Activated T-helper 1 cell treated with Interleukin-2 at 50 U/mL for 16 hours (primary cell): ENCODE measurements around the gene AVPI1.
"Not testable (repeated sequence)": the region's sequence is repeated elsewhere in the genome, so short reads cannot be mapped to it uniquely, and the experiment has no call there.

Experiments
- DNase-seq: peaks from one replicate; pipeline ENCODE4 v3.0.0-alpha.2; 2020; ENCODE audit warnings: low read depth

Gene AVPI1

GRCh38 chr10:97640174-97640867 is 46.7 kb downstream of the AVPI1 start, which contains the start of gene PI4K2A:
PI4K2A (plus strand) TSS chr10:97640671; CDS start chr10:97640743, 72 bp downstream.
- peak; percentile 97 for DNase-seq

DNA sequence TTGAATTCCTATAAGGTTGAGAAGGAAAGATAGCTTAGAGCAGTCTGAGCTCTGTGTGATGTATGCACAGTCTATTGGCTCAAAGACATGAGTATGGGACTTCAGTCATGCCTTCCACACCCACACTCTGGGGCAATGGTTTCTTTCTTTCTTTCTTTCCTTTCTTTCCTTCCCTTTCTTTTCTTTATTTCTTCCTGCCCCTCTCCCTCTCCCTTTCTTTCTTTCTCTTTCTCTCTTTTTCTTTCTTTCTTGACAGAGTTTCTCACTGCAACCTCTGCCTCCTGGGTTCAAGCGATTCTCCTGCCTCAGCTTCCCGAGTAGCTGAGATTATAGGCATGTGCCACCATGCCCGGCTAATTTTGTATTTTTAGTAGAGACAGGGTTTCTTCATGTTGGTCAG is 48.0 kb downstream of the AVPI1 start:
- not testable (repeated sequence) for DNase-seq

- no peak for DNase-seq
Measured at GRCh38 chr10:97635577-97635976, 51.5 kb downstream of the AVPI1 start.

DNA sequence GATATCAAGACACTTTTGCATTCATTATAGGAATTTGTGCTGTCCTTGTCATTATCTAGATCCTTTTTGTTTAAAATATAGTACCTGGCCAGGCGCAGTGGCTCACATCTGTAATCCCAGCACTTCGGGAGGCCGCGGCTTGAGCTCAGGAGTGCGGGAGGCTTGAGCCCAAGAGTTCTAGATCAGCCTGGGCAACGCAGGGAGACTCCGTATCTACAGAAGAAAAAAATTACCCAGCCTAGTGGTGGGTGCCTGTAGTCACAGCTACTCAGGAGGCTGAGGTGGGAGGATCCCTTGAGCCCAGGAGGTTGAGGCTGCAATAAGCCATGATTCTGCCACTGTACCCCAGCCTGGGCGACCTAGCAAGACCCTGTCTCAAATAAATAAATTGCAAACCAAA is 53.1 kb downstream of the AVPI1 start:
- DNase-seq, result no peak

- peak; percentile 82 for DNase-seq
Measured at GRCh38 chr10:97632949-97633884, 53.8 kb downstream of the AVPI1 start, which contains the start of gene MORN4. MORN4 (minus strand) TSS chr10:97633500; CDS start chr10:97619653, 13,847 bp downstream.

- DNase-seq, result no peak
Measured at GRCh38 chr10:97631098-97631497, 55.9 kb downstream of the AVPI1 start.

DNA sequence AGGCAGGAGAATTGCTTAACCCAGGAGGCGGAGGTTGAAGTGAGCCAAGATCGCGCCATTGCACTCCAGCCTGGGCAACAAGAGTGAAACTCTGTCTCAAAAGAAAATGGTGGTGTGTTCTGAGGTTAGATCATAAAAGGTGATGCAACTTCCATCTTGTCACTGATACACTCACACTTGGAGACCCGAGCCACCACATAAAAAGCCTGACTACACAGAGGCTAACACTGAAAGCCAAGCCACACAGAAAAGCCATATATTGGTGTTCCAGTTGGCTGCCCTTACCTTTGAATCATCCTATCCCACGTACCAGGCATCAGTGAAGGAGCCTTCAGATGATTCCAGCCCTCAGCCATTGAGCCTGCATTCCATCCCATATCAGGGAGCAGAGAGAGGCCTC is 57.8 kb downstream of the AVPI1 start:
- no peak for DNase-seq

DNA sequence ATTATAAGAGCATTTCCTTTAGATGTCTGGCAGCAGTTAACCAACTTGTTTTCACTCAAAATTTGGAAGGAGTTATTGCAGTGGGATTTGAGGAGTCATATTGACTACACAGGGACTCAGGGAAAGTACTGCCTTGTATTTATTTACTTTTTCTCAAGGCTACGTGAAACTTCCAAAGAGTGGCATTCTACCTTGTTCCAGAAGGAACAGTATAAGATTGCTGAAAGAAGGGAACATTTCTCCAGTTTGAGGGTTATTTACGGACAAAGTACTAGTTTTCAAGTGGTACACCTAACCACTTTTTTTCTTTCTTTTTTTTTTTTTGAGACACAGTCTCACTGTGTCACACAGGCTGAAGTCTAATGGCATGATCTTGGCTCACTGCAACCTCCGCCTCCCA is 58.8 kb downstream of the AVPI1 start:
- no peak for DNase-seq

DNA sequence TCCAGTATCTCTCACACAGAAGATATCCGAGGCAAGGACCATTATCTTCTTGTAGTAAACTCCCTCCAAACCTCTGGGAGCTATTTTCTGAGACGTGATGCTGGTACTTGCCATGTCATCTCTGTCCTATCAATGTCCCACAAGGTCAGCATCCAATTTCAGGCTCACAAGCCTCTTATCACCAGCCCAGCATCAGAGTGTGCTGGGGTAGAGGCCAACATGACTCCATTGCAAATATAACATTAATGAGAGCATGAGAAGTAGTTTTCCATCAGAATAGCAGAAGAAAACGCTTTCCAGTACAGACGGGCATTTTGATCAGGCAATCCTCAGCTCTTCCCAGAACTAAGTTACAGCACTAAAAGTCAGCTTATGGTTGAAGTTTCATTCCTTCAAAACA is 59.3 kb downstream of the AVPI1 start:
- DNase-seq, result no peak
